Smooth muscle cell of the brain vasculature (primary cell): ENCODE measurements around the gene SCAF8.
"Not testable (repeated sequence)": the region's sequence is repeated elsewhere in the genome, so short reads cannot be mapped to it uniquely, and the experiment has no call there.

Source experiments
- DNase-seq: peaks from one replicate; pipeline ENCODE4 v3.0.0-alpha.2; 2012; ENCODE audit warnings: low read depth, low spot score

Gene SCAF8, protein sequence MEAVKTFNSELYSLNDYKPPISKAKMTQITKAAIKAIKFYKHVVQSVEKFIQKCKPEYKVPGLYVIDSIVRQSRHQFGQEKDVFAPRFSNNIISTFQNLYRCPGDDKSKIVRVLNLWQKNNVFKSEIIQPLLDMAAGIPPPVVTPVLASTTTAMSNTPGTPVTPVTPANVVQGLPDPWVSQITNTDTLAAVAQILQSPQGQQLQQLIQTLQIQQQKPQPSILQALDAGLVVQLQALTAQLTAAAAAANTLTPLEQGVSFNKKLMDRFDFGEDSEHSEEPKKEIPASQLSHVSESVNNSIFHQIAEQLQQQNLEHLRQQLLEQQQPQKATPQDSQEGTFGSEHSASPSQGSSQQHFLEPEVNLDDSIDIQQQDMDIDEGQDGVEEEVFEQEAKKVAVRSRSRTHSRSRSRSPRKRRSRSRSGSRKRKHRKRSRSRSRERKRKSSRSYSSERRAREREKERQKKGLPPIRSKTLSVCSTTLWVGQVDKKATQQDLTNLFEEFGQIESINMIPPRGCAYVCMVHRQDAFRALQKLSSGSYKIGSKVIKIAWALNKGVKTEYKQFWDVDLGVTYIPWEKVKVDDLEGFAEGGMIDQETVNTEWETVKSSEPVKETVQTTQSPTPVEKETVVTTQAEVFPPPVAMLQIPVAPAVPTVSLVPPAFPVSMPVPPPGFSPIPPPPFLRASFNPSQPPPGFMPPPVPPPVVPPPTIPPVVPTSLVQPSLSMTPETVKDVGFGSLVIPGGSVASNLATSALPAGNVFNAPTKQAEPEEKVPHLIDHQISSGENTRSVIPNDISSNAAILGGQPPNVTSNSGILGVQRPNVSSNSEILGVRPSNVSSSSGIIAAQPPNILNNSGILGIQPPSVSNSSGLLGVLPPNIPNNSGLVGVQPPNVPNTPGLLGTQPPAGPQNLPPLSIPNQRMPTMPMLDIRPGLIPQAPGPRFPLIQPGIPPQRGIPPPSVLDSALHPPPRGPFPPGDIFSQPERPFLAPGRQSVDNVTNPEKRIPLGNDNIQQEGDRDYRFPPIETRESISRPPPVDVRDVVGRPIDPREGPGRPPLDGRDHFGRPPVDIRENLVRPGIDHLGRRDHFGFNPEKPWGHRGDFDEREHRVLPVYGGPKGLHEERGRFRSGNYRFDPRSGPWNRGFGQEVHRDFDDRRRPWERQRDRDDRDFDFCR (N-terminal part only)

DNA sequence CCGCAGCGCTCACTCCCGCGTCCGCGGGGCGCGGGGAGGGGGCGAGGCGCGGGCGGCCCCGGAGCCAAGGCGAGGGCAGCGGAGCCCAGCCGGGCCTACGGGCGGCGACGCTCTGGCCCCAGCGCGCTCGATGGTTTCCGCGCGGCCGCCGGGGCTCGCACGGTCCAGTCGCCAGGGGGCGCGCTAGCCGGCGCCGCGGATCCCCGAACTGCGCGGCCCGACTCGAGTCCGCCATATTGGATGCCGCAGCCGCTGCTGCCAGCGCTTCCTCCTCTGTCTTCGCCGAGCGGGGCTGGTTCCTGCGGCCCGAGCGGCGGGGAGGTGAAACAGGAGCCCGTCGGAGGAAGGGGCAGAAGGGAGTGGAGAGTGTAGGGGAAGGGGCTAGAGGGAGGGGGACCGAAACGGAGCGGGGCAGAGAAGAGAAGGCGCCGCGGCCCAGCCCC lies at the start of gene SCAF8:
TSS of gene SCAF8 (plus strand) at position 234 of the 443 bp plus-strand sequence. CDS start 485 bp downstream, outside the sequence.
- peak; percentile 45 for DNase-seq

DNA sequence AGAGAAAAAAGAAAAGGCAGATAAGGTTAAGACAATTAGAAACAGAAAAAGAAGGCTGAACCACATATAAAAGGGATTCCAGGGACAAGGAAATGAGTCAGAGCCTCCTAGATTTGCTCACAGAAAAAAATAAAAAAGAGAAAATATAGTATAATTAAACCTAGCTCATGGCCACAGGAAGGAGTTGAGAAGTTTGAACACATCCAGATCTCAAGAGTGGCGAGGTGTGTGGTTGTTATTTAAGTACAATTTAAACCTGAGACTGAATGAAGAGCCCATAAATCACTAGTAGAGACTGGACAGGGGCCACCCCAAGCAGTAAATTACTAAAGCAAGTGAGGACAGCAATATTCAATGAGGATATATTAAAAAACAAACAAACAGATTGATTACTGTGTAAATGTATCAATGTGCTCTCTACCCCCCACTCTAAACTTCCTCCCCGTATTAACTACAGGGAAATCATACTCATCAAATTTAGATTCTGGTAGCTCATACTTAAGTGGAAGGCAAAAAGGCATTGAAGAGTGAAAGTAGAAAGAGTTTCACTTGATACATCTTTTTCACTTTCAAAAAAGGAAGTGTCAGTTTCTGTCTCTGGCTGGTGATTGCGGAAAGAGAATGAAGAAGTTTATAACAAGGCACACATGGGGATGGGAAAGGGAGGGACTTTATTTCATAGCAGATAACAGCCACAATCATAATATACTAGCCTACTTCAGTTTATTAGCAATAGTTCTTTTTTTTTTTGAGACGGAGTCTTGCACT lies 49.3 kb upstream of the SCAF8 start:
- no peak for DNase-seq

DNA sequence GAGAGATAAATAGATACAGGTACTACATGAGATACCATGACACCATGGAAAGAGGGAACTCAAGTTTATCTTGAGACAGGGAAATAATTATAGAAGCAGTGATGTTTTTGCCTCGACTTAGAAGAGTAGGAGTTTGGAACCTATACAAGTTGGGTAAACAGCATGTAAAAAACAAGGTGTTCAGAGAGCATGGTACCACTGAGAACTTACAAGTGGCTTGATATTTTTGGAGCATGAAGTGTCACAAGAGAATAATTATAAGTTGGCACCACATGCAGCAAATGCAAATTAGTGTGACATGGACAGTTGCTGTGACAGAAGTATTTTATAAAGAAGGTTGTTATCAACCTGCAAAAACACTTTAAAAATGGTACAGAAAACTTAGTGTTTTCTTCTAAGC lies 47.1 kb upstream of the SCAF8 start:
- DNase-seq, result no peak

DNA sequence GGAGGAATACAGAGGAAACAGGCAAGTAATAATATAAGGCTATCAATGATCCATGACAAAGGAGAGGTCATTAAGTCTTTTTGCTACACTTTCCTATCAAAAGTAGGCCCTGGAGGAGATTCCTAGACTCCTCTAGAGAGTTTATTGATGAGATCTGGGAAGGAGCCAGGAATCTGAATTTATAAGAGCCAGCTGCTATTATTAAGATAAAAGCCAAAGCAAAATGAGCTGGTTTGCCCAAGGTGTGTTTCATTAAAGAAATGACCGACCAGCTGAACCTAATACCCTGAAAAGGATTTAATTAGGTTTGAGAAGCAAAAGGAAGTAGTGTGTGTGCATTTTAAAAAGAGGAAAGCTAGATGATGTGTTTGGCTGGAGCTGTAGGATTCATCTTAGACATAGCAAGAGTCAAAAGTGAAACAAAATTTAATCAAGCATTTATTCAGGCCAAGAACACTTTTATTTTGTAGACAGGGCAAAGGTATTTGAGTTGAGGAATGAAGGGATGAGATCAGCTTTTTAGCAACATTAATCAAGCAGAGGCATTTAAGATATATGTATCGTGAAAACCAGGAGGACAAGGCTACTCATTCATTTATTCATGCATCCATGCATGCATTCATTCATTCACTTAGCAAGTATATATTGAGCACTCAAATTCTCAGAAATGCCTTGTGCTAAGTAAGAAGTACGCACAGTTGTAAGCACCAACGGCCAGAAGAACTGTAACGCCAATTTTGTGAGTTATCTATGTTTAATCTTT lies 43.5 kb upstream of the SCAF8 start:
- no peak for DNase-seq

DNA sequence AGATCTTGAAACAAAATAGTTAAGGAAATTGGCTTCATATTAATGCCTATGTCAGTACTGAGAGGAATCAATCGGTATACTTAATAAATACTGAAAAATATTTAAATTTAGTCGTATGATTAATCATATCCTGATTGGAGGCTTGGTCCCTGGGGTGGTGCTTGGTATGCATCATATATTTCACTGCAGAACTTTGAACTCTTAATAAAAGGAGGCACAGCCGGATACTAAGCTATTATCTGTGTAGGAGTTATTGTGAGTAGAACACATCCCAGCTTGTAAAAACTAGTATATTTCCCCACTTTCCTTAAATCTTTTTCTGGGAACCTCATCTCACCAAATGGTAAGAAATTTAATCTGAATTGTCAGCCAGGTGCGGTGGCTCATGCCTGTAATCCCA lies 42.4 kb upstream of the SCAF8 start:
- DNase-seq, result no peak

DNA sequence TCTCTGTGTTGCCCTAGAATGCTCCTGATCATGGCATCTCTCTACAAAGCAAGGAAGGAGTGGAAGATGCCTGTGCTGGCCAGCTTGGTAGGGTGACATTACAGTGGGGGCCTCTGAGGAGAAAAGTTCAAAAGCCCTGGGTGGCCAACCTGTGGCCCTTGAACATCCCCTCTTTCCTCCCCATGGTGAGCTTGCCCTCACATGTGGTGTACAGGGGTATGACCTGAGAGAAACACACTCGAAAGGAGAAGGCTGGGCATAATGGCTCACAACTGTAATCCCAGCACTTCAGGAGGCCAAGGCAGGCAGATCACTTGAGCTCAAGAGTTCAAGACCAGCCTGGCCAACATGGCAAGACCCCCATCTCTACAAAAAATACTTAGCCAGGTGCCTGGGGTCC lies 36.6 kb upstream of the SCAF8 start:
- no peak for DNase-seq

DNA sequence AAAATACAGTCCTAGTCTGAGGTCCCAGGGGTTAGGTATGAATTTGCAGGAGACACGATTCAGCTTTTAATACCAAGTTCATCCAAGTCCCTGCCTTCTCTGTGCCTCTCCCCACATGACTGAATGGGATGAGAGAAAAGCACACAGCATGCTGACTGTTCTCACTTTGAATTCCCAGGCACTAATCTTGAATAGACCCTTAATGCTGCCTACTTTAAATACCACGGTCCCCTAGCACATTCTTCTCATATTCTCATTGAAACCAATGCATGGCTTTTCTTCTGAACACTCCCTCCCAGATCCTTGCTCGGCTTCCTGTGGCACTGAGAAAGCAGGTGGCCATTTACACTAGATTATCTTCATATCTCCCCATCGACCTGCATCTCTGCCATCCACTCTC lies 30.1 kb upstream of the SCAF8 start:
- no peak for DNase-seq

DNA sequence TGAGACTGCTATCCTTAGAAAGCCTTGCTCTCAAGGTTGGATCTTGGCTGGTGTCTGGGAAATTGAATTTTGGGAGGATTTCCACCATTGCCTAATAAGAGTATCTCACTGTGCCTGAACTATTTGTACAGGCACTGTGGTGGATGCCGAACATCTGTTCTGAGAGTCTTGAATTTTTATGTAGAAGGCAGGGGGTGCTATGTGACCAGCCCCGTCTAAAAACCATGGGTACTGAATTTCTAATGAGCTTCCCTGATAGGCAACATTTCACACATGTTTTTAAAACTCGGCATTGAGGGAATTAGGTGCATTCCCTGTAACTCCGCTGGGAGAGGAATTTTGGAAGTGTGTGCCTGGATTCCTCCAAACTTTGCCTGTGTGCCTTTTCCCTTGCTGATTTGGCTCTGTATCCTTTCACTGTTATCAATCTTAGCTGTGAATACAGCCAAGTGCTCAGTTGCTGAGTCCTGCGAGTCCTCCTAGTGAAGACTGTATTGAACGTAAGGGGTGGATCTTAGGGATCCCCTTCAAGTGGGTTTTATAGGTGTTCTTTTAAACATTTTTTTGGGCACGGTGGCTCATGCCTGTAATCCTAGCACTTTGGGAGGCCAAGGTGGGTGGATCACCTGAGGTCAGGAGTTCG lies 27.6 kb upstream of the SCAF8 start:
- no peak for DNase-seq

DNA sequence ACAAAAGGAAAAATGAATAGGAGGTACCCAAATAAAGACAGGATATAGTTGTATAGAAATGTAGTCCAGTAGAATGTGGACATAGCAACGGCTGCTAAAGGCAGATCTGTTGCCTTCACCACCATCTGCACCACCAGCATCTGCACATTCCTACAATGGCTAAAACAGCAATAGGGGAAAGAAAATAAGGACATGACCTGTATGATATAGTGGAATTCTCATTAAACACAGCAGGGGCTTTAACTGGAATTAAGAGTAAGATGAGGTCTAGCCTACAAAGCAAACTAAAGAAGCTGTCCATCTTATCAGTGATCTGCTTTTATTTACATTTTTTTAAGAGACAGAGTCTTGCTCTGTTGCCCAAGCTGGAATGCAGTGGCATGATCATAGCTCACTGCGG lies 26.8 kb upstream of the SCAF8 start:
- DNase-seq, result no peak

DNA sequence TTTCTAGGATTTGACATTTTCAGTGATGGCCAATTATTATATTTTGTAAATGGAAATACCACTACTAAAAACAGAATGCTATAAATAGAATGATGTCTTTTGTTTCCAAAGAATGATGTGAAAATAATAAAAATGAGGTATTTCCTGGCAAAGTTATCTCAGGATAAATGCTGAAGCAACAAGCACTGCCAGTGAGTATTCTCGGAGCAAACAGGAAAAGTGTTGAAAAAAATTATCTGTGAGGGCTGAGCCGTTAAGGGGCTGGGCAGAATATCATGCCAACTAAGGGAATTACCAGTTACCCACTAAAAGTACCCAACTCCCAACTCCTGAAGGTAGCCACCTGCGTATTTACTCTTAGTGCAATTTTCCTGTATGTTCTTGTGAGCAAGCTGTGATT lies 23.6 kb upstream of the SCAF8 start:
- DNase-seq, result no peak

DNA sequence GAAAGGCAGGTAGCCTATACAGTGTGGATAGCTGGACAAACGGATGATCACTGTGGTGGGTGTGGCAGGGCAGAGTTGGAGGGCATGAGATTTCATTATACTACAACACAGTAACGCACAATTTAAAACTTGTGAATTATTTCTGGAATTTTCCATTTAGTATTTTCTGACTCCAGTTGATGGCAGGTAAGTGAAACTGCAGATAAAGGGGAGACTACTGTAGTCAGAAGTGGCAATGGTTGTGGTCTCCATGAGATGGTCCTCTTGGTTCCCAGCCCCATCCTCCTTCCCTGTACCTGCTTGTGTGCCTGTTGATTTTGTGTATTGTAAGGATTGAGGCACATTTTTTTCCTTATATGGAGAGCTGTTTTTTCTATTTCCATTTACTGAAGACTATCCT lies 22.5 kb upstream of the SCAF8 start:
- no peak for DNase-seq

DNA sequence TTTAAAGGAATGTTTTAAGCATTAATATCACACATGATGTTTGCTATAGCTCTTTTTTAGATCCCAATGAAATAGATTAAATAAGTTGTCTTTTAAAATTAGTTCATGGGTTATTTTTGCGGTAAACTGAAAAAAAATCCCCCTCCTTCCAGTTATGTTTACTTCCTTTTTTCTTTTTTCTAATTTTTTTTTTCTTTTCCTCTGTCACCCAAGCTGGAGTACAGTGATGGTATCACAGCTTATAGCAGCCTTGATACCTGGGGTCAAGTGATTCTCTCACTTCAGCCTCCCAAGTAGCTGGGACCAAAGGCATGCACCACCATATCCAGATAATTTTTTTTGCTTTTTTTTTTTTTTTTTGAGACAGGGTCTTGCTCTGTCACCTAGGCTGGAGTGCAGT lies 17.8 kb upstream of the SCAF8 start:
- DNase-seq, result no peak

DNA sequence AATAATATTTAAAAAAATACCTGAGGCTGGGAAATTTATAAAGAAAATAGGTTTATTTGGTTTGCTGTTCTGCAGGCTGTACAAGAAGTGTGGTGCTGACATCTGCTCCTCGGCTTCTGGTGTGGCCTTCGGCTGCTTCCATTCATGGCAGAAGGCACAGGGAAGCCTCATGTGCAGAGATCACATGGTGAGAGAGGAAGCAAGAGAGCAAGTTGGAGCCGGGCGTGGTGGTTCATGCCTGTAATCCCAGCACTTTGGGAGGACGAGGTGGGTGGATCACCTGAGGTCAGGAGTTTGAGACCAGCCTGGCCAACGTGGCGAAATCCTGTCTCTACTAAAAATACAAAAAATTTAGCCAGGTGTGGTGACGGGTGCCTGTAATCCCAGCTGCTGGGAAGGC lies 16.9 kb upstream of the SCAF8 start:
- not testable (repeated sequence) for DNase-seq

DNA sequence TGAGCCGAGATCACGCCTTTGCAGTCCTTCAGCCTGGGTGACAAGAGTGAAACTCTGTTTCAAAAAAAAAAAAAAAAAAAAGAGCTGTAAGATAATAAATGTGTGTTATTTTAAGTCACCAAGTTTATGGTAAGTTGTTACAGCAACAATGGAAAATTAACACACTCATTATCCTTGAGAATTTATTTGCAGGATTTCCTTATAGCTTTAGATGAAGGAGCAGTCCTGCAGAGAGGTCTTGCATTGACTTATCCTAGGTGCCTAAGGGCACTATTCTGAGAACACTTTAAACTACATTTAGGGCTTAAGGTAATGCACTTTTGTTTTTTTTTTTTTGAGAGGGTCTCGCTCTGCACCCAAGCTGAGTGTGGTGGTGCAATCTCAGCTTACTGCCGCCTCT lies 13.8 kb upstream of the SCAF8 start:
- no peak for DNase-seq

DNA sequence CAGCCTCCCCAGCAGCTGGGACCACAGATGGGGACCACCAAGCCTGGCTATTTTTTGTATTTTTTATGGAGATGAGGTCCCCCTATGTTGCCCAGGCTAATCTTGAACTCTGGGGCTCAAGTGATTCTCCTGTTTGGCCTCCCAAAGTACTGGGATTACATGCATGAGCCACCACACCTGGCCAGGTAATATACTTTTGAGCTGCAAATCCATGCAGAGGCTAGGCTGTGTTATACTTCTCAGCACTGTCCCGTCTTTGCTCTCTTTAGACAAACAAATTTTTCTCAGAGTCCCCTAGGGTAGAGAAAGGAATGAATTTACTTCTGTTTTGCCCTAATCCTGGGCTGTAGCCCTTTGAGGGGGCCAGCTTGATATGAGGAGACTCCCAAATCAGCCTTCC lies 13.4 kb upstream of the SCAF8 start:
- no peak for DNase-seq

DNA sequence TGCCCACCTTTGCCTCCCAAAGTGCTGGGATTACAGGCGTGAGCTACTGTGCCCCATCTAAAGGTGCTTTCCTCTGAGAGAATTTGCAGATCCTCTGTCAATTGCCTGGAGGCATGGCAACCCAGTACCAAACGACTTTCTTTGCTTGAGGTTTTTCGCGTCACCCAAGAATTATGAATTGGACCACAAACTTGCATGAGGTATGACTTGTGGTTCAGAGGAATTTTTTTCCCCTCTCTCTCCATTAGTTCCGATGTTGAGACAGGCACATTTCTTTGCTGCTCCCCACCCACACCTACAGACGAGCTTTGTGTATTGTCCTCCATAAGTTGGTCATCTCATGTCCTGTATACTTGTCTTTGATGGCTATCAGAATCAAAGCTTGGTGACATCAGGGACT lies 11.8 kb upstream of the SCAF8 start:
- no peak for DNase-seq

DNA sequence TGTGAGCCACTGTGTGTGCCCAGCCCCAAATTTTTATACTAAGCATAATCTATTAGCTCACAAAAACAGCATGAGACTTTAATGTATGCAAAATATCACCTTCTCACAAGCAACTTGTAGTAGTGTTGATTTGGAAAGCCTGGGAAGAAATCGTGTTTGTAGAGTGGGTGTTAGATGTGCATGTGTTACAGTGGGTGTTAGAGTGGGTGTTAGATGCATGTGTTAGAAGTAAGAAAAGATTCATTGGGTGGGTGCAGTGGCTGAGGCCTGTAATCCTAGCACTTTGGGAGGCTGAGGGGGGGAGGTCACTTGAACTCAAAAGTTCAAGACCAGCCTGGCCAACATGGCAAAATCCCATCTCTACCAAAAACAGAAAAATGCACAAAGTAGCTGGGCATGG lies 6.3 kb upstream of the SCAF8 start:
- no peak for DNase-seq

DNA sequence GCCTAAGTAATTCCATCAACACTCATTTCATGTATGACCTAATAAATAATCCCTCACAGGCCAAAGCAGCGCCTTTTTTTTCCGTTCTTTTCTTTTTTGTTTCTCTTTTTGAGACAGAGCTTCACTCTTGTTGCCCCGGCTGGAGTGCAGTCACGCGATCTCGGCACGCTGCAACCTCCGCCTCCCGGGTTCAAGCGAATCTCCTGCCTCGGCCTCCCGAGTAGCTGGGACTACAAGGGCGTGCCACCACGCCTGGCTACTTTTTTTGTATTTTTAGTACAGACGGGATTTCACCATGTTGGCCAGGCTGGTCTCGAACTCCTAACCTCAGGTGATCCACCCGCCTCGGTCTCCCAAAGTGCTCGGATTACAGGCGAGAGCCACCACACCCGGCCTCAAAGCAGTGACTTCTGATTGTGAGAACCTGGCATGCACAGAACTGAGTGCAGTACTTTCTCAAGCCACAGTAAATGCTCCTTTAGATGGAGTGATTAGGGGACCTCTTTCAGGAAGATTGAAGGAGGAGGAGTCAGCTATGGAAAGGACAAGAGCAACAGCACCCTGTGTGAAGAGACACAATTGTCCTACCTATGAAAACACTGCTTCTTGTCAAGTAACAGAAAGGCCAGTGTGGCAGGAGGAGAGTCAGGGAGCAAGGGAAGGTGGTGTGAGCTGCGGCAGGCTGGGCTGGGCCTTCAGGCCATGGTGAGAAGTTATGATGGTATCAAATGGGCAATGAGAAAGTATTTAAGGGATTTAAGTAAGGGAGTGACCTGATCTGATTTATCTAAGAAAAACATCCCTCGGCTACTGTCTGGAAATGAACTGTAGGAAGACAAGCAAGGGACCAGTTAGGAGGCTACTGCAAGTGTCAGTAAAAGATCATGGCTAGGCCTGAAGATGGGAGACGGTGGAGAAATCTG lies 1.7 kb upstream of the SCAF8 start:
- no peak for DNase-seq

DNA sequence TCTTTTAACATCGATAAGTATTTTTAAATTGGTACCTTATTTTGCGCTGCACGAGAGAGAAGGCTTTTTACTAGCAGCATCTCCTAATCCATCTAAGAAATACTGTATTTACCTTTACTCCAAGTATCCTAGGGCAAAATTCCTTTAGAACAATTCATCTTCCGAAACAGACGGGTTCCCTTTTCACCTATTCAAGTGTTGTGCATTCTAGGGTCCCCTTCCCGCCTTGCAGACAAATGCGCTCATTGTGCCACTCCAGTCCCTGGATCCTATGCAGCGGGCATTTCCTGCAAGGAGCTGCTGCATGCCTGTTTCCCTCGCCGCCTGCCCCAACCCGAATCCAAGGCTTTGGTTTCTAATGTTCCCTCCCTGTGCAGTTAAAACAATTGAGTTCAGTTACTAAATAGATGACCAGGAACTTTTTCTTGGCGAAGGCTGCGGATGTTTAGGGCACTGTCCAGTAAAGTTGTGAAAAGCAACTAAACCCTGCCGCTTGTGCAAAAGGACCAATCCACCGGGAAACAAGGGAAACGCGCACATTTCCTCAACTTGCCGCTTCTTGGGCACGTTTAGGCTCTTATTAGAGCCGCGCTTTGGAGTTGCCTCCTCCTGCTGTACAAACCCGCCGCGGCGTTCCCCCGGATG lies 556 bp upstream of the SCAF8 start:
- peak; percentile 41 for DNase-seq
